HepG2 (cell line): Measurements from ENCODE around the gene TSPAN17. TPM values are rescaled to one million over a fixed set of nuclear protein-coding genes. Genes with fewer than 3 reads are reported as not detected.
A peak's percentile ranks its signal among the peaks of the same experiment; 100 is the strongest.

Source experiments
- CAMTA2 ChIP-seq: sonication (generic); formaldehyde crosslinking; IDR thresholded peaks from 2 replicates; pipeline ENCODE4 v1.4.0; 2020; ENCODE audit warnings: mild to moderate bottlenecking, missing genetic modification reagents, borderline replicate concordance
- CBX5 ChIP-seq: sonication (generic); formaldehyde crosslinking; IDR thresholded peaks from 2 replicates; pipeline ENCODE4 v1.4.0; 2020; ENCODE audit warnings: missing genetic modification reagents, borderline replicate concordance
- HMG20B ChIP-seq: conservative IDR thresholded peaks from 2 replicates; pipeline ENCODE4 v1.6.1; 2016; ENCODE audit warnings: missing genetic modification reagents, missing compliant biosample characterization
- SP140L ChIP-seq: sonication (generic); formaldehyde crosslinking; IDR thresholded peaks from 2 replicates; pipeline ENCODE4 v1.4.0; 2020; ENCODE audit warnings: missing genetic modification reagents, borderline replicate concordance
- TEAD3 ChIP-seq: optimal IDR thresholded peaks from 2 replicates; pipeline ENCODE3; 2016; ENCODE audit warnings: borderline replicate concordance
- ZFP36L1 ChIP-seq: sonication (generic); formaldehyde crosslinking; IDR thresholded peaks from 2 replicates; pipeline ENCODE4 v1.8.0; 2022; ENCODE audit warnings: mild to moderate bottlenecking, missing genetic modification reagents, moderate library complexity
- ZNF572 ChIP-seq: sonication (generic); formaldehyde crosslinking; IDR thresholded peaks from 2 replicates; pipeline ENCODE4 v1.5.1; 2020; ENCODE audit warnings: mild to moderate bottlenecking, missing genetic modification reagents
- polyA plus RNA-seq, 8 experiments: library from polyadenylated mRNA; depleted of rRNA in 3 of 8; stranded (reverse) in 7 of 8; unstranded in 1 of 8; fragments of >200 nt; fragmentation: Illumina TruSeq in 4 of 8; extraction: Trizol in 4 of 8; gene quantifications; 2 replicates each; pipeline versions ENCODE4 v1.2.1 to v1.2.3, GENCODE V29; 2011 to 2016; ENCODE audit warnings: low read depth in 4 of 8, missing spikeins in 1 of 8, mixed read lengths in 1 of 8; ENCODE audit not compliant: insufficient read depth in 1 of 8
- total RNA-seq, 5 experiments: library from RNA; depleted of rRNA; stranded (reverse); fragments of >200 nt; fragmentation: Illumina TruSeq; extraction: Trizol; gene quantifications; 2 replicates each; pipeline ENCODE4 v1.2.3, GENCODE V29; 2016; ENCODE audit warnings: low read depth in 1 of 5
- TF ChIP-seq, protein P1 (sequence below): sonication (generic); formaldehyde crosslinking; IDR thresholded peaks from one replicate; pipeline ENCODE4 v1.5.1; 2020; ENCODE audit warnings: mild to moderate bottlenecking, missing genetic modification reagents; ENCODE audit errors: not compliant biosample characterization
- TF ChIP-seq, protein P2 (sequence below): sonication (generic); formaldehyde crosslinking; IDR thresholded peaks from 2 replicates; pipeline ENCODE4 v1.8.1; 2023; ENCODE audit warnings: mild to moderate bottlenecking, missing genetic modification reagents, borderline replicate concordance

Gene TSPAN17
- total and polyA plus RNA-seq, 2 of the 13 experiments (the other 11 are each of a cell fraction or from before 2014, with no cell fraction given), result 11.5 to 15.0 TPM

DNA sequence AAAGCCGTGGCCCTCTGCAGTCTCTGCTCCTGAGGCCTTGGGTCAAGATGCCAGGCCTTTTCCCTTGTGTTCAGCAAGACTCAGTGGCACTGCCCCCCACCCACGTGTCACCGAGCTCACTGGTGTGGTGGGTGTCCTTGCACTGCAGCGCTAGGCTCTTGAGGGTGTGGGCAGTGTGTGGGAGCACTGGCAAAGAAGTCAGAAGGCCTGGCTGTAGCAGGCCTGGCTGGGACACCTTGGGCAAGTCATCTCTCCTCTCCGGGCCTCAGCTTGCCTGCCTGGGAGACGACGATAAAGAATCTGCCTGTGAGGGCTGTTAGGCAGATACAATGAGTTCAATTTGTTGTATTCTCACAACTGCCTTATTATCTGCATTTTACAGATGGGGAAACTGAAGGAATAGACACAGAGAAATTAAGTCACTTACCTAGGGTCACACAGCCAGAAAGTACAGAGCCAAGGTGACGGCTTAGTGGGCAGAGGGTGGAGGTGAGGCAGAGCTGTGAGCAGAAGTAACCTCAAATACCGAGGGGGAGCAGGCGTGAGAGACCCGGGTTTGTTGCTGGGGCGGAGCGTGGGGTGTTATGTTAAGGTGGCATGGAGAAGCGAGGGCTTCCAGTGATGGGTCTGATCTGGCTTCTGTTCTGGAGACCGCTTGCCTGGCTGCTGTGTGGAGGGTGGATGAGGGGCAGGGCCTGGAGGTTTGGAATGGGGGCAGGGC is 1.4 kb downstream of the TSPAN17 start (continued):
- TF ChIP-seq CAMTA2 (no peak), CBX5 (CRISPR knock-in tag) (no peak), TEAD3 (CRISPR knock-in tag) (peak; percentile 10), ZNF572 (CRISPR knock-in tag) (0 out of 2 replicates have a peak, but pooled peaks have one; percentile 51), SP140L (CRISPR knock-in tag) (no peak), HMG20B (CRISPR knock-in tag) (no peak), ZFP36L1 (CRISPR knock-in tag) (no peak)
- TF ChIP-seq, protein P1, sequence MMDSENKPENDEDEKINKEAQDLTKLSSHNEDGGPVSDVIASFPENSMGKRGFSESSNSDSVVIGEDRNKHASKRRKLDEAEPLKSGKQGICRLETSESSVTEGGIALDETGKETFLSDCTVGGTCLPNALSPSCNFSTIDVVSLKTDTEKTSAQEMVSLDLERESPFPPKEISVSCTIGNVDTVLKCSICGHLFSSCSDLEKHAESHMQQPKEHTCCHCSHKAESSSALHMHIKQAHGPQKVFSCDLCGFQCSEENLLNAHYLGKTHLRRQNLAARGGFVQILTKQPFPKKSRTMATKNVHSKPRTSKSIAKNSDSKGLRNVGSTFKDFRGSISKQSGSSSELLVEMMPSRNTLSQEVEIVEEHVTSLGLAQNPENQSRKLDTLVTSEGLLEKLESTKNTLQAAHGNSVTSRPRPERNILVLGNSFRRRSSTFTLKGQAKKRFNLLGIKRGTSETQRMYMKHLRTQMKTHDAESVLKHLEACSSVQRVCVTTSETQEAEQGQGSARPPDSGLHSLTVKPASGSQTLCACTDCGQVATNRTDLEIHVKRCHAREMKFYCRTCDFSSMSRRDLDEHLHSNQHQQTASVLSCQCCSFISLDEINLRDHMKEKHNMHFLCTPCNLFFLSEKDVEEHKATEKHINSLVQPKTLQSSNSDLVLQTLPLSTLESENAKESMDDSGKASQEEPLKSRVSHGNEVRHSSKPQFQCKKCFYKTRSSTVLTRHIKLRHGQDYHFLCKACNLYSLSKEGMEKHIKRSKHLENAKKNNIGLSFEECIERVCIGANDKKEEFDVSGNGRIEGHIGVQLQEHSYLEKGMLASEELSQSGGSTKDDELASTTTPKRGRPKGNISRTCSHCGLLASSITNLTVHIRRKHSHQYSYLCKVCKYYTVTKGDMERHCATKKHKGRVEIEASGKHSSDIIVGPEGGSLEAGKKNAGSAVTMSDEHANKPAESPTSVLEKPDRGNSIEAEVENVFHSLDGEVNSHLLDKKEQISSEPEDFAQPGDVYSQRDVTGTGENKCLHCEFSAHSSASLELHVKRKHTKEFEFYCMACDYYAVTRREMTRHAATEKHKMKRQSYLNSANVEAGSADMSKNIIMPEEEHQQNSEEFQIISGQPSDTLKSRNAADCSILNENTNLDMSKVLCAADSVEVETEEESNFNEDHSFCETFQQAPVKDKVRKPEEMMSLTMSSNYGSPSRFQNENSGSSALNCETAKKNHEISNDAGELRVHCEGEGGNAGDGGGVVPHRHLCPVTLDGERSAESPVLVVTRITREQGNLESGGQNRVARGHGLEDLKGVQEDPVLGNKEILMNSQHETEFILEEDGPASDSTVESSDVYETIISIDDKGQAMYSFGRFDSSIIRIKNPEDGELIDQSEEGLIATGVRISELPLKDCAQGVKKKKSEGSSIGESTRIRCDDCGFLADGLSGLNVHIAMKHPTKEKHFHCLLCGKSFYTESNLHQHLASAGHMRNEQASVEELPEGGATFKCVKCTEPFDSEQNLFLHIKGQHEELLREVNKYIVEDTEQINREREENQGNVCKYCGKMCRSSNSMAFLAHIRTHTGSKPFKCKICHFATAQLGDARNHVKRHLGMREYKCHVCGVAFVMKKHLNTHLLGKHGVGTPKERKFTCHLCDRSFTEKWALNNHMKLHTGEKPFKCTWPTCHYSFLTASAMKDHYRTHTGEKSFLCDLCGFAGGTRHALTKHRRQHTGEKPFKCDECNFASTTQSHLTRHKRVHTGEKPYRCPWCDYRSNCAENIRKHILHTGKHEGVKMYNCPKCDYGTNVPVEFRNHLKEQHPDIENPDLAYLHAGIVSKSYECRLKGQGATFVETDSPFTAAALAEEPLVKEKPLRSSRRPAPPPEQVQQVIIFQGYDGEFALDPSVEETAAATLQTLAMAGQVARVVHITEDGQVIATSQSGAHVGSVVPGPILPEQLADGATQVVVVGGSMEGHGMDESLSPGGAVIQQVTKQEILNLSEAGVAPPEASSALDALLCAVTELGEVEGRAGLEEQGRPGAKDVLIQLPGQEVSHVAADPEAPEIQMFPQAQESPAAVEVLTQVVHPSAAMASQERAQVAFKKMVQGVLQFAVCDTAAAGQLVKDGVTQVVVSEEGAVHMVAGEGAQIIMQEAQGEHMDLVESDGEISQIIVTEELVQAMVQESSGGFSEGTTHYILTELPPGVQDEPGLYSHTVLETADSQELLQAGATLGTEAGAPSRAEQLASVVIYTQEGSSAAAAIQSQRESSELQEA, result no peak
- TF ChIP-seq, protein P2, sequence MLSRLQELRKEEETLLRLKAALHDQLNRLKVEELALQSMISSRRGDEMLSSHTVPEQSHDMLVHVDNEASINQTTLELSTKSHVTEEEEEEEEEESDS (CRISPR knock-in tag), result no peak
